HG02623 (cell line): ENCODE results near the gene CHRNA4.
"Not testable (repeated sequence)": the region's sequence is repeated elsewhere in the genome, so short reads cannot be mapped to it uniquely, and the experiment has no call there.

Source experiments
- ATAC-seq: cut with Tn5 transposase; IDR thresholded peaks from one replicate; pipeline ENCODE4 v1.9.1; 2021; ENCODE audit warnings: moderate library complexity; ENCODE audit not compliant: unreplicated experiment

Gene CHRNA4

DNA sequence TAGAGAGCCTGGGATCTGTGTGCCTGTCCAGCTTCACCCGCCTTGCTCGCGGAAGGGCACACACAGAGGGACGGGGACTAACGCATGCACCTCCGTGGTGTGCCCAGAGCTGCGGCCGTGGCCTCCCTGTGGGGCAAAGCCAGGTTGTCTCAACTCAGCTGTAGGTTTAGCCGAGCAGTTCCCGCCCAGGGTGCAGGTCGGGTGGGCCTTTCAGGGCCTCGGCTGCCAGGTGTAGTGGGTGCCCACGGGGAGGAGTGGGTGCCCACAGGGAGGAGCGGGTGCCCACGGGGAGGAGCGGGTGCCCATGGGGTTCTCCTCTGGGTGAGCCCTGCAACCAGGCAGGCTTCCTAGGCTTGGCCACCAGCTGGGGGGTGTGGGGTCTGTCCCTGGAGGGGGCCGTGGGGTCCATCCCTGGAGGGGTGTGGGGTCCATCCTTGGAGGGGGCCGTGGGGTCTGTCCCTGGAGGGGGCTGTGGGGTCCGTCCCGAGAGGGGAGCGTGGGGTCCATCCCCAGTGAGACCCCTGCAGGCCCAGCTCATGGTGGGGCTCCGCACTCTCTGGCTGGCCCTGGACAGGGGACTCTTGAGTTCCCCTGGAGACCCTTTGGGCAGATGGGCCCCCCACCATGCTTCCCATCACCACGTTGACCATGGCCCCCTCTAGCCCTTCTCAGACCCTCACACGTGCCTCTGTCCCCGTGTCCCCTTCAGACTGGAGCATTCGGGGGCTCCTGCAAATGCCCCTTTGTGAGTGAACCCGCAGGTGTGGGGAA, 37.8 kb upstream of the CHRNA4 start:
- ATAC-seq: no peak

DNA sequence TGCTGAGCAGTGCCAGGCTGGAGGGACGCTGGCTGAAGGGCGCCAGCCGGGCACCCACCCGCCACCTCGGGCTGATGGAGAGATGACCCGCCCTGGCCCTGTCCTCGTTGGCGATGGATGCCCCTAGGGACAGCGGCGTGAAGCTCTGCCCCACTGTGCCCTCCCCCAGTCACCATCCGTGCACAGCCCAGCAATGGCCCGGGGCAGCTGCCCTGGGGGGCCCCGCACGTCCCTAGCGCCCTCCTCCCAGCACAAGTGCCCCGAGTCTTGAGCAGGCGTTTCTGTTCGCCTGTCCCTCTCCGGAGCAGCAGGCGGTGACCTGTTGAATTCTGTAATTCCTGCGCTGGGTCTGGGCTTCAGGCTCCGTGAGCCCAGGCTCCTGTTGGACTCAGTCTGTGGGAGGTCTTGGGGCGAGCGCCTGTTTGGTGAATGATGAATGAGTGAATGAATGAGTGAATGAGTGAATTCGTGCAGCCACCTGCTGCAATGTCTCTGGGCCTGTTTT, 36.8 kb upstream of the CHRNA4 start:
- ATAC-seq: no peak

DNA sequence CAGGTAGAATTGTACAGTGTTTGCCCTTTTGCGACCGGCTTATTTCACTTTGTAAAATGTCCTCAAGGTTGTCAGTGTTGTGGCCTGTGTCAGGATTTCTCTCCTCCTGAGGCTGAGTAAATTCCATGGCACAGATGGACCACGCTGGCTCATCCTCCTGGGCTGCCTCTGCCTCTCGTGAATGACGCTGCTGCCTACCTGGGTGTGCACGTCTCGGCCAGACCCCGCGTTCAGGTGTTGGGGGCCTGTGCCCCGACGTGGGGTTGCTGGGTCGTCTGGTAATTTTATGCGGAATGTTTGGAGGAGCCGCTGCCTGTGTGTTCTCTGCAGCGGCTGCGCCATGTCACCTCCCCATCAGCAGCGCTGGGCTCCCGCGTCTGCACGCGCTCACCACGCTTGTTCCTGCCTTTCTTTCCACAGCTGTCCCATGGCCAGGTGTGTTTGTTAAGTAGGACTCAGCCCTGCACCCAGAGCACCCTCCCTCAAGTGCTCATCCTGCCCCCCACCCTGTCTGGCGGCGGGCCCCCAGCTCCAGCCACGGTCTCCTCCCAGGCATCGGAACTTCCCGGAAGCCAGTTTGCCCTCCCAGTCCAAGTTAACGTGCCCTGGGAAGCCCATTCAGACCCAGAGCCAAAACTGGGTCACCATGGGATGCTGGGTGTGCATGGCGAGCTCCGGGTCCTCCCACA, 36.1 kb upstream of the CHRNA4 start:
- ATAC-seq: no peak

DNA sequence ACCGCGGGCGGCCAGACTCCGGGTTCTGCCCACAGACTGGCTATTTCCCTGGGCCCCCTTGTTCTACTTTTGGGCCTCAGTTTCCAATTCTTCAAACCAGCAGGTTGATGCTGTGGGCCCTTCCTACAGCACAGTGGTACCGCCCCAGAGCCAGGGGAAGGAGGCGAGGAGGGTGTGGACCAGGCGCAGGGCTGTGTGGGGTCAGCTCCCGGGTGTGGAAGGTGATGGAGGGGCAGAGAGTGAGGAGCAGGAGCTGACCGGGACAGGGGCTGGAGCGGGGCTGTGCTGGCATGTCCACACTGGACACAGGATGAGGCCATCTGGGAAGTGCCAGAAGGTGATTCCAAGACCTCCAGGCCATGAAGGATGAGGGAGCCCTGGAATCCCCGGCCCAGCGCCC, 35.2 kb upstream of the CHRNA4 start:
- ATAC-seq: no peak

DNA sequence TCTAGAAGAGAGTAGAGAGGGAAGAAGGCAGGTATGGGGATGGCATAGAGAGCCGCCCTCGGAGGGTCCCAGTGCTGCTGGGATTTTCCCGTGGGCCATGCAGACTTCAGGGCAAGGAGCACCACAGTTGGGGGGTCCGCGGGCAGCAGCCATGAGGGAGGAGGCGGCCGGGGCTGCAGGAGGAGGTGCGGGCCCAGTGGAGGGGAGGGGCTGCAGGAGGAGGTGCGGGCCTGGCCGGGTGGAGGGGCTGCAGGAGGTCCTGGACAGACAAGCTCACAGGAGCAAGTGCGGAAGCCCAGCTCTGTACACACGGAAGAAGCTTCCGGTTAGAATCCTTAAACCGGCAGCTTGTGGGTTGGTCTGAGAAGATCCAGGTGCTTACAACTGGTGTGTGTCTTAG, 34.6 kb upstream of the CHRNA4 start:
- ATAC-seq: no peak

DNA sequence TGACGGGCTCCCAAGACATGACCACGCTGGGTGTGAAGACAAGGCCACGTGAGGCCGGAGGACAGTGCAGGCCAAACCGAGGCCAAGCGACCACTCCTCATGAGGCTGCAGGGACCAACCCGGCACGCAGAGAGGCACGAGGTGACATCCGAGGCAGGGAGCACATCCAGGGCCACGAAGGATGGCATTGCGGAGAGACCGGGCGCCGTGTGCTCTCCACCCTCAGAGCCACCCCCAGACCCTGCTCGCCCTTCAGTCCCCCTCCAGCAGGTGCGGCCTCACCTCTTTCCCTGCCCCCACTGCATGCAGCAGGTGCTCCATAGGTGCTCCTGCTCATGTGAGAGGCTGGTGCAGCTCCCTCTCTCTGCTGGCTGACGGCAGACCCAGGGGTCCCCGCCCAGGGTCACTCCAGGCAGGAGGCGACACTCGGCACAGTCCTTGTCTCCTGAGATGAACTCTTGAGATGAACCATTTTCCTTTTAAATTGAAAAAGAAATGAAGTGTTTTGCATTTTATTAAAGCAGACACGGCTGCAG, 33.8 kb upstream of the CHRNA4 start:
- no peak for ATAC-seq

DNA sequence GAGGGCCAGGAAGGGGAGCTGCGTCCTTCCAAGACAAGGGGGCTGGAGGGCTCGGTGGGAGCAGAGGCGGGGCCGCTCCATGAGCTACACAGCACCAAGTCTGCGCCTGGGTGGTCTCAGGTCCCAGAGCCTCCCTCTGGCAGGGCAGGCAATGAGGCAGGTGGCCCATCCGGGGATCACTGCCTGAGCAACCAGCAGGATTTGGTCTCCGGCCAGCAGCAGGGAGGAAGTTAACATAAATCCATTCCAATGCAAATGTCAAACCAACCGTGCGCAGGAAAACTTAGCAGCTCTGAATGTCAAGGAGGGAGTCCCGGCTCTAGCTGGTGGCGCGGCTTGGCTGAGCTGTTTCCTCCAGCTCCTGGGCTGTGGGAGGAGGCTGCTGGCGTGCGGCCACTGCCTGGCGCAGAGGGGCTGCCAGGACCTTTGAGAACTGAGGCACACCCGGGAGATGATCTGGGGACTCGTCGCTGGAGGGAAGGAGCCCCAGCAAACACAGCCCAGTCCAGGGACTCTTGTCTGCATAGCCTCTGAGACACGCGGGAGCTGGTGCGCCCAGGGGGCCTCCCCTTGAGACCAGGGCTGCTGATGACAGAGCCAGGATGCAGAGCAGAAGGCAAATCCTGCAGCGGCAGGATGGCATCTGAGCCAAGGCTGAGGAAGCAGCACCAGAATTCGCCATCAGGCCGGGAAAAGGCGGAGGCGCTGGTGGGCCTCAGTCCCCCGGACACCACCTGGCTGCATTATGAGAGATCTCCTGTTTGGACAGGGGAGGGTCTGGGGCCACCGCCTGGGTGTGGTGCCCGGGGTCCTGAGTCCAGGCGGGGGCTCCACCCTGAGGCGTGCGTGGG, 33.1 kb upstream of the CHRNA4 start:
- ATAC-seq: no peak

DNA sequence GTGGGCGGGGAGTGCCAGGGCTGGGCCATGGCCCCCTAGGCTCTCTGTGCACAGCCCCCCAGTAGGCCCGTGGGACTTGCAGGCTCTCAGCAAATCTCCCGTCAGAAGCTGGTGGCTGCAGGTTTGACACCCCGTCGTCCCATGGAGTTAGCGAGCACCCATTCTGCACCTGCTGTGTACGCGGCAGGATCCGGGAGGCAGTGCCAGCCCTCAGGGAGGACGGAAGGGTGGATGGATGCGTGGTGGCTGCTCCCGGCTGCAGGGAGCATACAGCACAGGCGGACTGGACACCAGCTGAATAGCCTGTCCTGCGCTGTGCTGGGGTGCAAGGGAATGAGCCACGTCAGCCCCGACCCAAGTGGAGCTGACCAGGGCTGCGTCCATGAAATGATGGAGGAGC, 32.4 kb upstream of the CHRNA4 start:
- no peak for ATAC-seq

DNA sequence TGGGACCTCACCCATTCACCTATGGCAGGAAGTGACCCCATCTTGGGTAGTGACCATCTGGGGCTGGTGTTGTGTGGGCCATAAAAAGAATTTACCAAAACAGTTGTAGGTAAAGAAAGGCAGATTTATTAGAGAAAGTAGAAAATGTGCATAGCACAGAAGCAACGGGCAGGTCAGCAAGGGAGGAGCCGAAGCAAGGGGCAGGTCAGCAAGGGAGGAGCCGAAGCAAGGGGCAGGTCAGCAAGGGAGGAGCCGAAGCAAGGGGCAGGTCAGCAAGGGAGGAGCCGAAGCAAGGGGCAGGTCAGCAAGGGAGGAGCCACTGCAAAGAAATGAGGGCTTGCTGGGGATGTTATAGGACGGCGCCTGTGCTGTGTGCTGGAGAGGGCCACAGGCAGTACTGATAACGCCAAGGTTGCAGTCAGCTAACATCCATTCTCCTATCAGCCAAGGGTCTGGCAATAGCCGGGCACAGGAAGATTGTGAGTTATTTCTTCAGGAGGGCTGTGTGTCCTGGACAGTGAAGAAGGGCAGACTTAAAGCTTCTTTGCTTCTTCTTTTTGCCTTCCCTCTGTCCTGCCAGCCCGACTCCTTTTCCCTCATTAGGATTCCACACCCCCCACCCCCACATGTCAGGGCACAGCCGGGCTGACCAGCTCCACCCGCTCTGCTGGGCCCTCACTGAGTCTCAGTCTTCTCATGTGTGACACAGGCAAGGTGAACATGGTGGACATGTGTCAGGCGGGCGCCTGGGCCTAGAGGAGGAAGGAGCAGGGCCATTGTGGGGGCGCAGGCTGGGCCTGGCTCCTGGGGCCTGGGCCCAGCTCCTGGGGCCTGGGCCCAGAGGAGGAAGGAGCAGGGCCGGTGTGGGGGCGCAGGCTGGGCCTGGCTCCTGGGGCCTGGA, 31.6 kb upstream of the CHRNA4 start:
- no peak for ATAC-seq

- no peak for ATAC-seq
These were observed 26.8 kb upstream of the CHRNA4 start for GRCh38 chr20:63387917-63388316.

- no peak for ATAC-seq
These were observed 26.2 kb upstream of the CHRNA4 start for GRCh38 chr20:63387393-63387792.

DNA sequence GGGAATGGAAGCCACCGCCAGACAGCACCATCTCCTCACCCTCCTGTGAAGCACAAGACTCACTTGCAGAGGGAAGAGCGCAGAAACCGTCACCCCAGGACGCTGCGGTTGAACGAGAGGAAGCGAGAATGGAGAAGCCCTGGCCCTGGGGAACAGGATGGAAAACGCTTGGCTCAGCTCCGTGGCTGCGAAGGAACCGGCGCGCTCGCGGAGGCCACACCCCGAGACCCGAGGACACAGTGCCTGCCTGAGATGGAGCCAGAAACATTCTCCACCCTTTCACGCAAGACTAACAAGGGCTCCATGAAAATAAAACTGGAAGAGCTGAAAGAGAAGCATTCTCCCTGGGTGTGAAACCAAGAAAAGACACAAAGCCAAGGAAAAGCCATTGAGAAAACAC, 25.3 kb upstream of the CHRNA4 start:
- no peak for ATAC-seq

DNA sequence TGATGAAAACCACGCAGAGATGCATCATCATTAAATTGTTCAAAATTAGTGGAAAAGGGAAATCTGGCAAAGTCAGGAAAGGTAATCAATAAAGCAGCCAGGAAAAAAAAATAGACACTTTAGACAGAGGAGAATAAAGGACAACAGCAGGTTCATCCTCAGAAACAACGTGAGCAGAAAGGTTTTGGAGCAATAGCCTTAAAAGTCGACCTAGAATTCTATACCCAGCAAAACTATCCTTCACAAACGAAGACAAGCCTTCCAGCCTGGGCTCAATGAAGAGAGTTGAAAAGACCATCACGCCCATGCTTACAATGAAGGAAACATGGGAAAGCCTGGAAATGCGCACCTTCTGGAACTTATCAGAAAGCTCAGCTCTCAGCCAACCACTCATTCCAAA, 24.7 kb upstream of the CHRNA4 start:
- no peak for ATAC-seq

DNA sequence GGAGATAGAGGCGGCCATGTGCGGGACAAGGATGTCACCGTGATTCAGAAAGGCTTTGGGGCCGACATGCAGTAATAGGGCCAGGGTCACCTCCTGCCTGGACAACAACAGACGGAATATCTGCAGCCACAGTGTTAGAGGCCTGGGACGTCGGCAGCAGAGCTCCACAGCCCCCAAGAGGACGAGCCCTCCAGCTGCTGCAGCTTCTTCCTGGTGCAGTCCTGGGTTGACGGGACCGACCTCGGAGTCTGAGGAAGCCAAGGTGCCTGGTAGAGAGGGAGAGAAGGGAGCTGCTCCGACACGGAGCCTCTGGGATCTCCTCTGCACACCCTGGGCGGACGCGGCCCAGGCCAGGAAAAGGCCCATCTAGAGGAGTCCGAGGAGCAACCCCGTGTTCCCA, 23.2 kb upstream of the CHRNA4 start:
- no peak for ATAC-seq

- ATAC-seq: no peak
These were observed 22.4 kb upstream of the CHRNA4 start for GRCh38 chr20:63383556-63383955.

DNA sequence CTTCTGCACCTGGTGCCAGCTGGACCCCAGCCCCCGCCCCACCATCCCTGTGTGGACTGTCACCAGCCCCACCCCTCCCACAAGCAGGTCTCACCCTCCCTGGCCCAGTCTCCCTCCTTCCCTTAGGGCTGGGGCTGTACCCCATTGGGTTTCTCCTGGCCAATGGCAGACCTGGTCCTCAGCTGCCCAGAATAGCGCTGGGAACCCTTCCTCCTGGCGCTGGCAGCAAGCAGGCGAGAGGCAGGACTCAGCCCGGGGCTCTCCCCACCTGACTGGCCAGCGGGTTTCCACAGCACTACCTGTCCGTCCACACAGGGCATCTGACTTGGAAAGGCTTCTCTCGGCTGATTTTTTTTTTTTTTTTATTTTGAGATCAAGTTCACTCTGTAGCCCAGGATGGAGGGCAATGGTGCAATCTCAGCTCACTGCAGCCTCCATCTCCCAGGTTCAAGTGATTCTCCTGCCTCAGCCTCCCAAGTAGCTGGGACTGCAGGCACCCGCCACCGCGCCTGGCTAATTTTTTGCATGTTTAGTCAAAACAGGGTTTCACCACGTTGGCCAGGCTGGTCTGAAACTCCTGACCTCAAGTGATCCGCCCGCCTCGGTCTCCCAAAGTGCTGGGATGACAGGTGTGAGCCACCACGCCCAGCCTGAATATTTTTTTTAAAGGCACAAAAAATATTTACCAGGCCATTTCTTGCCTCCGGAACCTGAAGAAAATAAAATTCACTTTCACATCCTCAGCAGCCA, 21.6 kb upstream of the CHRNA4 start:
- ATAC-seq: no peak

GRCh38 chr20:63381781-63382431, 20.8 kb upstream of the CHRNA4 start:
- no peak for ATAC-seq

- ATAC-seq: no peak
These were observed 19.3 kb upstream of the CHRNA4 start for GRCh38 chr20:63380346-63380870.

DNA sequence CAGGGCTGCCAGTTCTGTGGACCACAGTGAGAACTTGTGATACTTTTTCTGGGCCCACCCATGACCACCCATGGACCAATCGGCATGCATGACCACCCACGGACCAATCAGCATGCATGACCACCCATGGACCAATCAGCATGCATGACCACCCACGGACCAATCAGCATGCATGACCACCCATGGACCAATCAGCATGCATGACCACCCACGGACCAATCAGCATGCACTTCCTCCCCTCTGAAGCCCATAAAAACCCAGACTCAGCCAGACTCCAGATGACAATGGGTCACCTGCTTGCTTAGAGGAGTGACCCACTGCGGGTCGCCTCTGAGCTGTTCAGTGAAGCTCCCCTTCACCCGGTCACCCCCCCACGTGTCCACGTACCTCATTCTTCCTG, 18.7 kb upstream of the CHRNA4 start:
- not testable (repeated sequence) for ATAC-seq
